Heart left ventricle (tissue), 13 donors: ENCODE data around the gene GPLD1.
"Not testable (repeated sequence)": the region's sequence is repeated elsewhere in the genome, so short reads cannot be mapped to it uniquely, and the experiment has no call there.

Experiments
- CTCF ChIP-seq, 12 donors: fragments of 200-600 bp; sonication (generic) in 4 of 12; IDR thresholded peaks; one replicate each; pipeline versions ENCODE4 v1.5.0 to v1.8.0; 2018 to 2022; ENCODE audit warnings: antibody characterized with exemption in 12 of 12, mild to moderate bottlenecking in 5 of 12
- POLR2A ChIP-seq, 2 donors: fragments of 450-650 bp; IDR thresholded peaks; one replicate each; pipeline ENCODE4 v1.6.1; 2017; ENCODE audit warnings: antibody characterized with exemption in 2 of 2, mild to moderate bottlenecking in 2 of 2, moderate library complexity in 2 of 2
- donor health status: ischemic (EF 13 %, LVEDD 7.1; RV severe dilation, severe dysfunction).
- donor health status: DM: no; HTN: yes; CAD: no.
- donor health status: DM: no; HTN: no; CAD: no.
- donor health status: ischemic (EF 25% LVEDD 6.9; RV normal size, moderate dysfunction).
- donor health status: ischemic (EF 25% LVEDD 5.7; RV mildly dilated, moderate dysfunction).
- donor health status: ischemic (EF 35%, LVEDD 5.7; RV mildly dilated, moderate dysfunction).
- donor health status: nonischemic (EF 11% LVEDD 7.7; RV severe dilation, severe dysfunction).
- donor health status: DM: yes; HTN: yes; CAD: no.
- donor health status: PGD.
- donor health status: ischemic (EF 29% LVEDD 5.4; RV normal size, mild dysfunction).
- donor health status: nonischemic (EF 23%, LVEDD 6.1; RV moderate dilation, normal function).

DNA sequence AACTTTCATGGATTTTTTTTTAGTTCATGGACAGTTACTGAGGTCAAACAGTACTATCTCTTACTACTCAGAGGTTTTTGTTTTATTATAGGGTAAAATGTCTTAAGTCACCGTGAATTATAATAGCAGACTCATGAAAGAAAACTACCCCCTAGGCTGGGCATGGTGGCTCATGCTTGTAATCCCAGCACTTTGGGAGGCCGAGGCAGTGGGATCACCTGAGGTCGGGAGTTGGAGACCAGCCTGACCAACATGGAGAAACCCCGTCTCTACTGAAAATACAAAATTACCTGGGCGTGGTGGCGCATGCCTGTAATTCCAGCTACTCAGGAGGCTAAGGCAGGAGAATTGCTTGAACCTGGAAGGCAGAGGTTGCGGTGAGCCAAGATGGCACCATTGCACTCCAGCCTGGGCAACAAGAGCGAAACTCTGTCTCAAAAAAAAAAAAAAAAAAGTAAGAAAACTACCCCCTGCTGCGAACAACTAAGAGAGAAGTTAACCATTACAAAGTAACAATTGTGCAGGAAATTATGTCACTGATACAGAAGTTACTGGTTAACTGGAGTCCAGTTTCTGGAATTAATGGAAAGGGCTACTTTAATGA is 106.4 kb downstream of the GPLD1 start:
- not testable (repeated sequence) for TF ChIP-seq CTCF, POLR2A (IDR thresholded peaks at IDR 0.05)
